Measurements from ENCODE around the gene SCGB1D4.

The SCGB1D4 gene

DNA sequence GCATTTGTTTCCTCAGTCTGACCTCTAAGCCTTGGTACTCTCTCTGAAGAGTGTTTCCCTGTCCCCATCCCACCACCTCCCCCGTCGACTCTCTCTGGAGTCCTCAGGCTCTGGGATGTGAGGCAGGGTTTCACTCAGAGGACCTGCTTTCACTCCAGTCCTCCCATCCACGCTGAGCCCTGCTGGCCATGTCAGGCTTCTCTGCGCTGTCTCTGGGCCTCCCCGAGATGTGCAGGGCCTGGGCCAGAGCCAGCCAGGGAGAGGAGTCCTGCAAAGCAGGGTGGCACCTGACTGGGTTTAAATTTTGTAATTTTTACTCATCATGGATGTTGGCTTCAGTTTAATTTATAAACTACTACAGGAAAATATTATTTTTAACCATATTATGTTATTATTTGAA, 25.6 kb downstream of the SCGB1D4 start:
- FAIRE-seq, result no peak

DNA sequence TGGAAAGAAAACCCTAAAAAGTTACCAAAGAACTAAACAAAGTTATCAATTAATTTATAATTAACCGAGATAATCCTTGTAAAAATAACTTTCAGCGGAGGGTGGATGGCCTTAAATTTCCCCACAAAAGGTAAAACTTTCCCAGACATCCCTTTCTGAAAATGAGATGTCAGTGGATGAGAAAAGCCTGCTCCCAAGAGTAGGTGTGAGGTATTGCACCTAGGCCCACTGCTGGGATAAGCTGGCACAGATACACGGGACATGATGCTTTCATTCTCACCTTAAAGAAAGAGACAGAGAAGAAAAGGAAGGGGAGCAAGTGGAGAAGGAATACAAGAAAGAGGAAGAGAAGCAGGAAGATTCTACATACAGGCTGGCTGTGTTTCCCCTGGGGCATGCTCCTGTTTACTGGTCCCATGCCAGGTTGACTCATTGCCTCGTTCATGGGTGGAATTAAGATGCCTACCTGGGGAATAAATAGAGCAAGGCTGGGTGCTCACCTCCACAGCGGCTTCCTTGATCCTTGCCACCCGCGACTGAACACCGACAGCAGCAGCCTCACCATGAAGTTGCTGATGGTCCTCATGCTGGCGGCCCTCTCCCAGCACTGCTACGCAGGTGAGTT, 29.1 kb downstream of the SCGB1D4 start, which contains the start of gene SCGB2A2:
TSS of gene SCGB2A2 (plus strand) at position 505 of the 625 bp plus-strand sequence. CDS start at position 564, 59 bp downstream.
- no peak for FAIRE-seq

DNA sequence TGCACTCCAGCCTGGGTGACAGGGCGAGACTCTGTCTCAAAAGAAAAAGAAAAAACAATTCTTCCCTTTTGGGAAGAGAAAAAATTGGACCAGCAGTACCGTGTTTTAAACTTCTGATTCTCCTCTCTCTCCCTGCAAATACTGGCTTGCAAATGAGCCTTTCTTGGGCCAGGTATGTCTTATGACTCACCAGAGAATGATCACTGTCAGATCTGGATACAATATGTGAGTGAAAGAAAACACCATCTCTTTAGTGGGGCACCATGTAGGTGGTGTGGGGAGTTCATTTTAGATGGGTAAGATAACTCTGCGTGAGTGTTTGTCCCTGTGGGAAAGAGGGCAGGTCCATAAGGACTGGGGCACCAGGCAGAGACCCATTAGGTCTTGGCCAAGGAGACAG, 31.3 kb downstream of the SCGB1D4 start:
- no peak for FAIRE-seq

DNA sequence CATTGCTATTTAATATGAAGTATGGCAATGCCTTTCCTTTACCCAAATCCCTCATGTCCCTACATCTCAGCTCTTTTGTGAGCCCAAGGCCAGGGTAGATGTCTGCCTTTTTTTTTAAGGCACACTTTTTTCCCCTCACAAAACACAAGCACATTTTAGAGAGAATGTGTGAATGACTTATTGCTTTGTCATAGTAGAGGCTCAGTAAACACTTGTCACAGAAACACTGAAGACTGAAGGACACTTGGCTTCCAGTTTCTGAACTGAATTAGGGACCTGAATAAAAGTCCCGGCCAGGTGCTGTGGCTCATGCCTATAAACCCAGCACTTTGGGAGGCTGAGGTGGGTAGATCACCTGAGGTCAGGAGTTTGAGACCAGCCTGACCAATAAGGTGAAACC, 31.8 kb downstream of the SCGB1D4 start:
- no peak for FAIRE-seq

DNA sequence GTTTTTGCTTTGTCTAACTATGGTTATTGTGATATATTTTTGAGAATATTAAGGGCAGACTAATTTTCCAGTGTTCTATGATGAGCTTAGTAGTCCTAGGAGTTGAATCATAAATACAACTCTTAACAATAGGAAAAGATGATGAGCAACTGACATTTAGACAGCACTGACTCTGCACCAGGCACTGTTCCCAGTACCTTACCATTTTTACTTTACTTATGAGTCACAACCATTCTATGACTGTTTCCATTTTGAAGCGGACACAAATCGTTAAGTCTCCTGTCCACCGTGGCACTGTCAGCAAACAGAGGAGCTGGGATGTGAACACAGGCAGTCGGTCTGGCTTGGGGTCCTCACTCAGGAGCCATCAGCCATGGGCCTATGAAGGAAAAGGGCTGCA, 32.3 kb downstream of the SCGB1D4 start:
- FAIRE-seq, result no peak

DNA sequence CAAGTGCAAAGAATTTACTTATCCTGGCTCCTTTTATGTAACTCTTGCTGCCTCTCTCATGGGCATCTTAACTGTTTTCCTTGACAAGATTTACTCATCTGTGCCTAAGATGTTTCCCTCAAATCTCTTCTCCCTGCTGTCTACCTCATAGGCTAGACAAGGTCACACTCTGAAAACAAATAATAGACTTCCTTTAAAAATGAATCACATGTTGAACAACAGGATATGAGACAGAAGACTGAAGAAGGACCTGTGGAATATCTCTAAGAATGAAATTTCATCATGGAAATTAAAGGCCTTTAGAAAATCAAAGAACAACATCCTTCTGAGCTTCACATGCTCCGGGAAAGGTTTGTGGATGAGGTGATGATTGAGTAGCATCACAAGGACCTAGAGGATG, 34.9 kb downstream of the SCGB1D4 start:
- no peak for FAIRE-seq

DNA sequence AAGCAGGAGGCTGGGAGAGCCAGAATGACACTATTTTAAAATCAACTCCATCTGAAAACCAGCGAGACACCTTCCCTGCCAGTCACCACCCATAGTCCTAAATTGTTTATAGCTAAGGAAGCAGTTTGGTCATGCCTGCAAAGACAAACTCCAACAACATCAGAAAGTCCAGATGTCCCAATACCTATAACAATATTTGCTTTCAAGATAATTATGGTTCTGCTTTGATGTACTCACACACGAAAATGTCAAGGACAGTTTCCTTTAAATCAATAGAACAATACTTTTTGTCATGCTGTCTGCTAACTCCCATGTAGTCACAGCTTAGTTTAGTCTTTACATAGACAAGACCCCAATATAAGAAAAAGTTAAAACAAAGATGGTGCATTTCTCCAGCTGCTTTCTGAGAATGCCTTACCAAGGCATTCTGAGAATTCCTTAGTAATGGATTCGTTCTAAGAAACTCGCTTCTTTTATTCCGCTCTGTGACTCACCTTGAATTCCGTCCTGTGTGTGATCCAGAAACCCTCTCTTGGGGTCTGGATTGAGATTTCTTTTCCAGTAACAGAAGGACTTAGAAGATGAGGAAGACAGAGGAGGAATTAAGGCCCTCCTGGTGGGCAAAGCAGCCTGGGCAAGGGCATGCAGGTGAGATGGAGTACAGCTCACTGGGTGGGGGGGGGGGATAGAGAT, 38.5 kb downstream of the SCGB1D4 start:
- no peak for FAIRE-seq

DNA sequence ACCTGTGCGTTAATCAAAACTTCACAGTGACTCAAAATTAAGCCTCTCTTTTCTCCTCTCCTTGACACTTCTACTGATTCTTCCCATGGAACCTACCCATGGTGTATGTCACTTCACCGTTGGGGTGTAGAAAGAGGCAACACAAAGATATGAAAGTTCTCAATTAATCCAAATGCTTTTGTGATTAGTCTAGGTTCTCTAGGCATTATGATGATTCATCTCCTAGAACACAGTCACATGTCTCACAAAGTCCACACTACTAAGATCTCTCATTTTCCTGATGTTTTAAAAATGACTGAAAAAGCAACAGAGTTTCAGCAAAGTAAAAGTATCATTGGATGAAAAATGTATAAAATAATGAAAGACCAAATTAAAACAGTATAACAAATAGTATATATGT, 42.6 kb downstream of the SCGB1D4 start:
- no peak for FAIRE-seq

DNA sequence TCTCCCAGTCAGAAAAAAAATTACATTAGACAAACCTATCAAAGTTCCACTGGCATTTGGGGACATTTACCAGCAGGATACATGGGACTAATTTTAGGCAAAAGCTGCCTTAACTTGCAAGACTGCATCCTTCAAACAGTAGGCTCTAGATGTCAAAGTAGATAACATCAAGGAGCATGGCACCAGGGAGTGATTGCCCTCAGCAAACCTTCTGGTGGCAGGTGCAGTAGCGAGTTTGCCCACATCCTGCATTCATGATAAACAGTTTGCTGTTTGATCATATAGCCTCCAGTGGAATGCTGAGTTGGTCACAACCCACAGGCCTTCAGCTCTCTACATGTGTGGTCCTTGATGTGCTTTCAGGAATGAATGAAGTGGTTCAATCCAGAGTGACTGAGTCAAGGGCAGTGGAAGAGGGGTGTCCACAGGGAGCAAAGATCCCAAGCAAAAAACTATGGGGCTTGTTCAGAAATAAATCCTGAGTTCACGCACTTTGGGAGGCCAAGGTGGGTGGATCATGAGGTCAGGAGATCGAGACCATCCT, 44.8 kb downstream of the SCGB1D4 start:
- no peak for FAIRE-seq

DNA sequence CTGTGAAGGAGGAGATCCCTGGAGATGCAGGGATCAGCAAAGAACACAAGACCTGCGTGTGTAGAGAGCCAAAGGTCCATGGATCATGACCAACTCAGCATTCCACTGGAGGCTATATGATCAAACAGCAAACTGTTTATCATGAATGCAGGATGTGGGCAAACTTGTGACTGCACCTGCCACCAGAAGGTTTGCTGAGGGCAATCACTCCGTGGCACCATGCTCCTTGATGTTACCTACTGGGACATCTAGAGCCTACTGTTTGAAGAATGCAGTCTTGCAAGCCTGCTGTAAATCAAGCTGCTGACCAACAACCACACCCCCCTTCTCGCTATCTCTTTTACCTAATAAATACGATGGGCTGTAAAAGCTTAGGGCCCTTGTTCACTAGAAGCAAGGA, 47.2 kb downstream of the SCGB1D4 start:
- no peak for FAIRE-seq

Data from islet of Langerhans (tissue), 1 donor.